Calu3 (cell line): ENCODE results near the gene SPSB1. TPM values are rescaled to one million over a fixed set of nuclear protein-coding genes. Genes with fewer than 3 reads are reported as not detected.

Experiments used
- BruUV-seq: library from RNA; stranded (reverse); fragments of 400-500 nt; replicated peaks from 2 replicates; lab custom pipeline; 2021; lab: Mats Ljungman, UMichigan
- CTCF ChIA-PET: fragments of 300-600 bp; sonication (Branson Sonifier 250); formaldehyde crosslinking; loops from one replicate; lab custom pipeline; 2022; ENCODE audit warnings: antibody characterized with exemption; lab: Charles Lee
- DNase-seq: peaks from one replicate; pipeline ENCODE4 v3.0.0; 2022
- H3K27ac Mint-ChIP-seq: one replicate; pipeline ENCODE4 v1.8.0; 2022; ENCODE audit warnings: mixed read lengths; ENCODE audit not compliant: unreplicated experiment
- H3K27me3 Mint-ChIP-seq: one replicate; pipeline ENCODE4 v1.8.0; 2022; ENCODE audit warnings: mixed read lengths; ENCODE audit not compliant: unreplicated experiment
- H3K36me3 Mint-ChIP-seq: one replicate; pipeline ENCODE4 v1.8.0; 2022; ENCODE audit warnings: mild to moderate bottlenecking, moderate library complexity, mixed read lengths; ENCODE audit not compliant: insufficient read depth, unreplicated experiment
- H3K4me1 Mint-ChIP-seq: one replicate; pipeline ENCODE4 v1.8.0; 2022; ENCODE audit warnings: mild to moderate bottlenecking, low read depth, mixed read lengths; ENCODE audit not compliant: unreplicated experiment
- H3K4me3 Mint-ChIP-seq: one replicate; pipeline ENCODE4 v1.8.0; 2022; ENCODE audit warnings: mild to moderate bottlenecking, low read depth, moderate library complexity, mixed read lengths; ENCODE audit not compliant: unreplicated experiment
- H3K9me3 Mint-ChIP-seq: one replicate; pipeline ENCODE4 v1.8.0; 2022; ENCODE audit warnings: low read depth, mixed read lengths; ENCODE audit not compliant: unreplicated experiment
- intact Hi-C: fragments of 100-400 bp; cut with micrococcal nuclease; formaldehyde crosslinking; loops from one replicate; pipeline ENCODE4 v1.10.0; 2022; ENCODE audit not compliant: unreplicated experiment
- total RNA-seq: library from RNA; stranded (reverse); gene quantifications from 2 replicates; pipeline ENCODE4 v1.2.3, GENCODE V29; 2022
- TF ChIP-seq, protein P1 (sequence below): fragments of 200-600 bp; IDR thresholded peaks from one replicate; pipeline ENCODE4 v1.8.0; 2022; ENCODE audit warnings: antibody characterized with exemption; ENCODE audit not compliant: unreplicated experiment

SPSB1 gene
- total RNA-seq, 1 experiment from 2014 or later, result 4.9 TPM

GRCh38 chr1:9418851-9419250 lies 126.2 kb downstream of the SPSB1 start:
- DNase-seq, result no peak
- Mint-ChIP-seq H3K27me3 (peaks cover 13% of the 10 kb centered on the region), H3K4me1 (no peaks in the 10 kb centered on the region), H3K9me3 (no peaks in the 10 kb centered on the region), H3K4me3 (no peak overlapping the region), H3K27ac (no peak overlapping the region), H3K36me3 (no peaks in the 10 kb centered on the region)
- intact Hi-C loops, result no loop called here
- TF ChIP-seq, protein P1, sequence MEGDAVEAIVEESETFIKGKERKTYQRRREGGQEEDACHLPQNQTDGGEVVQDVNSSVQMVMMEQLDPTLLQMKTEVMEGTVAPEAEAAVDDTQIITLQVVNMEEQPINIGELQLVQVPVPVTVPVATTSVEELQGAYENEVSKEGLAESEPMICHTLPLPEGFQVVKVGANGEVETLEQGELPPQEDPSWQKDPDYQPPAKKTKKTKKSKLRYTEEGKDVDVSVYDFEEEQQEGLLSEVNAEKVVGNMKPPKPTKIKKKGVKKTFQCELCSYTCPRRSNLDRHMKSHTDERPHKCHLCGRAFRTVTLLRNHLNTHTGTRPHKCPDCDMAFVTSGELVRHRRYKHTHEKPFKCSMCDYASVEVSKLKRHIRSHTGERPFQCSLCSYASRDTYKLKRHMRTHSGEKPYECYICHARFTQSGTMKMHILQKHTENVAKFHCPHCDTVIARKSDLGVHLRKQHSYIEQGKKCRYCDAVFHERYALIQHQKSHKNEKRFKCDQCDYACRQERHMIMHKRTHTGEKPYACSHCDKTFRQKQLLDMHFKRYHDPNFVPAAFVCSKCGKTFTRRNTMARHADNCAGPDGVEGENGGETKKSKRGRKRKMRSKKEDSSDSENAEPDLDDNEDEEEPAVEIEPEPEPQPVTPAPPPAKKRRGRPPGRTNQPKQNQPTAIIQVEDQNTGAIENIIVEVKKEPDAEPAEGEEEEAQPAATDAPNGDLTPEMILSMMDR, result no peak
- CTCF ChIA-PET, result interaction anchor here (0.7 kb wide), 1 partner anchor 10 kb away, joined by 3 read pairs; no protein-coding TSS in a partner anchor
- BruUV-seq, result no TSS peak

Other genes starting within 250 kb of the SPSB1 start
- gene SLC2A5, start 223.3 kb upstream of the SPSB1 start, total RNA-seq, result 0.33 TPM in 1 of 2 replicates, not detected in the other
- gene GPR157, start 163.8 kb upstream of the SPSB1 start, total RNA-seq, result 5.4 and 12.5 TPM in 2 replicates
- 18.0 TPM in 2 replicates for gene H6PD, start 58.1 kb upstream of the SPSB1 start, total RNA-seq
- gene SLC25A33, start 246.6 kb downstream of the SPSB1 start, total RNA-seq, result 5.2 and 5.9 TPM in 2 replicates